NCI-H524 treated with DMSO at 0.1 percent for 48 hours (cell line): ENCODE results near the gene DPP8.
"Not testable (repeated sequence)": the region's sequence is repeated elsewhere in the genome, so short reads cannot be mapped to it uniquely, and the experiment has no call there.

Experiments
- DNase-seq: peaks from one replicate; lab custom pipeline; 2025; lab: John Stamatoyannopoulos, UW

DPP8 gene

GRCh38 chr15:65524226-65524625 is 6.7 kb upstream of the DPP8 start:
- DNase-seq = no peak

- no peak for DNase-seq
Observed at GRCh38 chr15:65521350-65521749, 3.9 kb upstream of the DPP8 start.

- DNase-seq = no peak
Observed at GRCh38 chr15:65518633-65519285, 1.3 kb upstream of the DPP8 start.

GRCh38 chr15:65517866-65518207 is 348 bp upstream of the DPP8 start:
- no peak for DNase-seq

GRCh38 chr15:65512807-65513416 is 4.6 kb downstream of the DPP8 start:
- DNase-seq = no peak

GRCh38 chr15:65512189-65512588 is 5.3 kb downstream of the DPP8 start:
- no peak for DNase-seq

- no peak for DNase-seq
Observed at GRCh38 chr15:65509321-65509720, 8.2 kb downstream of the DPP8 start.

GRCh38 chr15:65494076-65494475 is 23.4 kb downstream of the DPP8 start:
- DNase-seq = no peak

- no peak for DNase-seq
Observed at GRCh38 chr15:65484876-65485275, 32.6 kb downstream of the DPP8 start.

GRCh38 chr15:65476903-65477302 is 40.6 kb downstream of the DPP8 start:
- DNase-seq = no peak

- DNase-seq = no peak
Observed at GRCh38 chr15:65470866-65471265, 46.6 kb downstream of the DPP8 start.

- DNase-seq = no peak
Observed at GRCh38 chr15:65468229-65468909, 49.1 kb downstream of the DPP8 start.

- DNase-seq = no peak
Observed at GRCh38 chr15:65466901-65467300, 50.6 kb downstream of the DPP8 start.

- not testable (repeated sequence) for DNase-seq
Observed at GRCh38 chr15:65463096-65463495, 54.4 kb downstream of the DPP8 start.

GRCh38 chr15:65460741-65461347 is 56.6 kb downstream of the DPP8 start:
- DNase-seq = no peak

GRCh38 chr15:65455256-65455655 is 62.2 kb downstream of the DPP8 start:
- DNase-seq = not testable (repeated sequence)

GRCh38 chr15:65451989-65452388 is 65.5 kb downstream of the DPP8 start:
- DNase-seq = no peak

- DNase-seq = no peak
Observed at GRCh38 chr15:65450556-65450955, 66.9 kb downstream of the DPP8 start.

GRCh38 chr15:65447145-65447544 is 70.3 kb downstream of the DPP8 start:
- DNase-seq = no peak

- DNase-seq = no peak
Observed at GRCh38 chr15:65434201-65434600, 83.3 kb downstream of the DPP8 start.

- no peak for DNase-seq
Observed at GRCh38 chr15:65431731-65432130, 85.8 kb downstream of the DPP8 start.

- DNase-seq = no peak
Observed at GRCh38 chr15:65426216-65426853, 91.2 kb downstream of the DPP8 start.

- no peak for DNase-seq
Observed at GRCh38 chr15:65424683-65425082, 92.8 kb downstream of the DPP8 start.
